Astrocyte (in vitro differentiated cells and primary cell): ENCODE measurements around the gene AK5.

Experiments
- EZH2 ChIP-seq: IDR thresholded peaks from 2 replicates; pipeline ENCODE4 v1.6.1; 2012; ENCODE audit warnings: mild to moderate bottlenecking, low read length, inconsistent platforms; ENCODE audit not compliant: insufficient read depth
- TF ChIP-seq, protein P1 (sequence below): IDR thresholded peaks from 2 replicates; pipeline ENCODE4 v1.5.1; 2011; ENCODE audit warnings: low read depth, mild to moderate bottlenecking, inconsistent platforms, low read length, moderate library complexity; ENCODE audit not compliant: insufficient read depth

DNA sequence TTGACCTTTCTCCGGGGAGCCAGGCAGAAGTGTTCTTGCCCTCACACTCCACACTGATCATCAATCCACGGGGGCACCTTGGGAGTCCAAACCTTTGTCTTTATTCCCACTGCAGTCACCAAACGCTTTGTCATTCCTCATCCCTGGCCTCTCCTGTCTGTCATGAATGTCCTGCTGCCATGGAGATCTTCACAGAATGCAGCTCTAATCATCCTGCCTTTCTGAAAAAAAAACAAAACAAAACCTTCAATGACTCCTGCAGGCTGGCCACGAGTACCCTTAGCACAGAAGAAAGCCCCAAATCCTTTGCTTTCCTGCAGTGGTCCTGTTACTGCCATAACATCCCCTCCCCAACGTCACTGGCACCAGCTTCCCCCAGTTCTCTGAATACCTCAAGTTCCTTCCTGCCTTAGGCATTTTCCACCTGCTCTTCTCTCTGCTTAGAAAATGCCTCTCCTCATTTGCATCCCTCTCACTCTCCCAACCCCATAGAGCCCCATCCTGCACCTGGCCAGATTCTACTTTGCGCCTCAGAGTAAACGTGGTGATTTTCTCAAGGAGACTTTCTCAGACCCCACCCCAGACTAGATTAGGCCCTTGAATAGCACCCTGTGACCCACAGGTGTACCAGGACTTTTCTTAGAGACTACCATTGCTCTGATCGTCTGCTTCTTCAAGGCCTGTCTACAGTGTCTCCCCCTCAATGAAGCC lies 131.2 kb downstream of the AK5 start:
- TF ChIP-seq, protein P1, sequence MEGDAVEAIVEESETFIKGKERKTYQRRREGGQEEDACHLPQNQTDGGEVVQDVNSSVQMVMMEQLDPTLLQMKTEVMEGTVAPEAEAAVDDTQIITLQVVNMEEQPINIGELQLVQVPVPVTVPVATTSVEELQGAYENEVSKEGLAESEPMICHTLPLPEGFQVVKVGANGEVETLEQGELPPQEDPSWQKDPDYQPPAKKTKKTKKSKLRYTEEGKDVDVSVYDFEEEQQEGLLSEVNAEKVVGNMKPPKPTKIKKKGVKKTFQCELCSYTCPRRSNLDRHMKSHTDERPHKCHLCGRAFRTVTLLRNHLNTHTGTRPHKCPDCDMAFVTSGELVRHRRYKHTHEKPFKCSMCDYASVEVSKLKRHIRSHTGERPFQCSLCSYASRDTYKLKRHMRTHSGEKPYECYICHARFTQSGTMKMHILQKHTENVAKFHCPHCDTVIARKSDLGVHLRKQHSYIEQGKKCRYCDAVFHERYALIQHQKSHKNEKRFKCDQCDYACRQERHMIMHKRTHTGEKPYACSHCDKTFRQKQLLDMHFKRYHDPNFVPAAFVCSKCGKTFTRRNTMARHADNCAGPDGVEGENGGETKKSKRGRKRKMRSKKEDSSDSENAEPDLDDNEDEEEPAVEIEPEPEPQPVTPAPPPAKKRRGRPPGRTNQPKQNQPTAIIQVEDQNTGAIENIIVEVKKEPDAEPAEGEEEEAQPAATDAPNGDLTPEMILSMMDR, result no peak
- no peak for TF ChIP-seq EZH2
